Measurements from ENCODE around the gene DDX54. TPM values are rescaled to one million over a fixed set of nuclear protein-coding genes. Genes with fewer than 3 reads are reported as not detected.

Gene DDX54
- total RNA-seq, 1 donor from 2014 or later: 66.7 TPM

DNA sequence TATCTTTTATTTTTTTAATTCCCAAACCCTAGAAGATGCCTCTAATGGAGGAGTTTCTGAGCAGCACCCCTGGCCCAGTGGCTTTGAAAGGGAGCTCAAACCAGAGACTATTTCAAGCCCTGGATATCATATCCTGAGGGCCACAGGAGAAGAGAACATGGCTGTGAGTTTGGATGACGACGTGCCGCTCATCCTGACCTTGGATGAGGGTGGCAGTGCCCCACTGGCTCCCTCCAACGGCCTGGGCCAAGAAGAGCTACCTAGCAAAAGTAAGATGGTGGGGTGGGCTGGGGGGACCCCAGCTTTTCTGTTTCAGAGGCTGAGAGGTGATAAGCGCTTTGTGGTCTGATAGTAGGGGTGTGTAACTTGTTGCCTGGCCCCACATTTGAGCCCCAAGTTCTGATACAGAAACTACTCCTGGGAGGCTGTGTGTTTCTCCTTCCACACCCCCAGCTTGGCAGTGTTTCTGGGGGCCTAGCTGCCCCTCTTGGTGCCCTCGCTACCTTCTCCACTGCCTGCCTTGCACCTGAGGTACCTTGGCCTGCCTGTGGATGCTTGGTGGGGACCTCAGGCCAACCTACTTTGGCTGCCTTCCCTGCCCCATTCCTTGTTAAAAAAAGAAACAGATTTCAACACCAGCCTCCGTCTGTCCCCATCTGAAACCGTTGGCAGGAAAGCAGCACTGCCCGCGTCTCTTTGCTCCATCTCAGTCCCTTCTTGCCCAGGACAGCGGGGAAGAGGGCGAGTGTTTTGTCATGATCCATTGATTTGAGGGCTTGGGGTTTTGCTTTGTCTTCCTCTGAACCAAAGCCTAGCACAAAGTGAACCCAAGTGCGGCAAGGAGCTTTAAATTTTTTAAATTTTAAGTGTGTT, 41.7 kb upstream of the DDX54 start:
- H3K36me3 Mint-ChIP-seq: peaks cover 20% of the 10 kb centered on the region
- TF ChIP-seq, protein P1, sequence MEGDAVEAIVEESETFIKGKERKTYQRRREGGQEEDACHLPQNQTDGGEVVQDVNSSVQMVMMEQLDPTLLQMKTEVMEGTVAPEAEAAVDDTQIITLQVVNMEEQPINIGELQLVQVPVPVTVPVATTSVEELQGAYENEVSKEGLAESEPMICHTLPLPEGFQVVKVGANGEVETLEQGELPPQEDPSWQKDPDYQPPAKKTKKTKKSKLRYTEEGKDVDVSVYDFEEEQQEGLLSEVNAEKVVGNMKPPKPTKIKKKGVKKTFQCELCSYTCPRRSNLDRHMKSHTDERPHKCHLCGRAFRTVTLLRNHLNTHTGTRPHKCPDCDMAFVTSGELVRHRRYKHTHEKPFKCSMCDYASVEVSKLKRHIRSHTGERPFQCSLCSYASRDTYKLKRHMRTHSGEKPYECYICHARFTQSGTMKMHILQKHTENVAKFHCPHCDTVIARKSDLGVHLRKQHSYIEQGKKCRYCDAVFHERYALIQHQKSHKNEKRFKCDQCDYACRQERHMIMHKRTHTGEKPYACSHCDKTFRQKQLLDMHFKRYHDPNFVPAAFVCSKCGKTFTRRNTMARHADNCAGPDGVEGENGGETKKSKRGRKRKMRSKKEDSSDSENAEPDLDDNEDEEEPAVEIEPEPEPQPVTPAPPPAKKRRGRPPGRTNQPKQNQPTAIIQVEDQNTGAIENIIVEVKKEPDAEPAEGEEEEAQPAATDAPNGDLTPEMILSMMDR (IDR thresholded peaks at IDR 0.05; ENCODE audit: unreplicated experiment): no peak
- no peak overlapping the region for H3K4me3 Mint-ChIP-seq
- H3K27ac Mint-ChIP-seq: no peak overlapping the region
- peaks cover 24% of the 10 kb centered on the region for H3K4me1 Mint-ChIP-seq
- H3K9me3 Mint-ChIP-seq: no peaks in the 10 kb centered on the region
- no peak for DNase-seq (ENCODE audit: low spot score in 2 of 2, unreplicated experiment in 2 of 2)
- no peaks in the 10 kb centered on the region for H3K27me3 Mint-ChIP-seq (ENCODE audit: low read depth)

DNA sequence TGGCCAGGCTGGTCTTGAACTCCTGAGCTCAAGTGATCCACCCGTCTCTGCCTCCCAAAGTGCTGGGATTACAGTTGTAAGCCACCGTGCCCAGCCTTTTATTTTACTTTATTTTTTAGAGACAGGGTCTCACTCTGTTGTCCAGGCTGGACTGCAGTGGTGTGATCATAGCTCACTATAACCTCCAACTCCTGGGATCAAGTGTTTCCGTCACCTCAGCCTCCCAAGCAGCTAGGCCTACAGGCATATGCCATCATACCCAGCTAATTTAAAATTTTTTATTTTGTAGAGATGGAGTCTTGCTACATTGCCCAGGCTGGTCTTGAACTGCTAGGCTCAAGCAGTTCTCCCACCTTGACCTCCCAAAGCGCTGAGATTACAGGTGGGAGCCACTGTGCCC, 39.7 kb upstream of the DDX54 start:
- H3K27me3 Mint-ChIP-seq (ENCODE audit: low read depth): no peaks in the 10 kb centered on the region
- H3K36me3 Mint-ChIP-seq: peaks cover 8% of the 10 kb centered on the region
- H3K27ac Mint-ChIP-seq: no peak overlapping the region
- TF ChIP-seq, protein P1 (IDR thresholded peaks at IDR 0.05; ENCODE audit: unreplicated experiment): no peak
- no peaks in the 10 kb centered on the region for H3K9me3 Mint-ChIP-seq
- H3K4me1 Mint-ChIP-seq: peaks cover 24% of the 10 kb centered on the region
- no peak overlapping the region for H3K4me3 Mint-ChIP-seq
- no peak for DNase-seq (ENCODE audit: low spot score in 2 of 2, unreplicated experiment in 2 of 2)

DNA sequence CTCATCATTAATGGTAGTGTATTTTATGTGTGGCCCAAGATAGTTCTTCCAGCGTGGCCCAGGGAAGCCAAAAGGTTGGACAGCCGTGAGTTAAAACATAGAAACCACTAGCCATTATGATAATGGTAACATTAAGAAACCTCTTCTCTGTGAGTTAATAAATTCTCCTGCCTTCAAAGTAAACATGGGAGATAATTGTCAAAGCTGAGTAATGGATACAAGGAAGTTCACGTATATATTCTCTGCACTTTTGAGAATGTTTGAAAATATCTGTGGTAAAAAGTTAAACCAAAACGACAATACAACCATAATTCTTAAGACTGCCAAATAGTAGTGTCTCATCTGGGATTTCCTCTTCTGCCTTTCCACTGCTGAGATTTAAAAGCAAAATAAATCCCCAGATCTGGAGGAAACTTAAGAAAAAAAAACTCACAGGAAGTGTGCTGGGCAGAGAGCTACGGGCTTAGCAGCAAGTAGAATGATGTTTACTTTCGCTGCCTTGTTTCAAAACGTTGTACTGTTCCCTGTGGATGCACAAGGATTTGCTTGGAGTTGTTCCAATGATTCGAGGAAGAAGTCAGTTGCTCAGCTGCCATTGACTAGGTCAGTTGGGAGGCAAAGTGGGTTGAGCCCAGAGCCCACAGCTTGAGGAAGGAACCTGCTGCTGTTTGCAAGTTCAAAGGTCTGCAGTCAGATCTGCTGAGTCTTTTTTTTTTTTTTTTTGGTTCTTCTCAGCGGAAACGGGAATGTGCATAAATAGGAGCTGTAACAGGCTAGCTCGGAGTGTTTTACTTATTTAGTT, 37.7 kb upstream of the DDX54 start:
- Mint-ChIP-seq H3K27me3 (ENCODE audit: low read depth) (no peaks in the 10 kb centered on the region), H3K9me3 (no peaks in the 10 kb centered on the region), H3K4me3 (peak overlapping the region; percentile 87), H3K4me1 (peaks cover 21% of the 10 kb centered on the region), H3K36me3 (peaks cover 6% of the 10 kb centered on the region), H3K27ac (peak overlapping the region; percentile 89)
- no peak for DNase-seq (ENCODE audit: low spot score in 2 of 2, unreplicated experiment in 2 of 2)
- TF ChIP-seq, protein P1 (IDR thresholded peaks at IDR 0.05; ENCODE audit: unreplicated experiment): no peak

DNA sequence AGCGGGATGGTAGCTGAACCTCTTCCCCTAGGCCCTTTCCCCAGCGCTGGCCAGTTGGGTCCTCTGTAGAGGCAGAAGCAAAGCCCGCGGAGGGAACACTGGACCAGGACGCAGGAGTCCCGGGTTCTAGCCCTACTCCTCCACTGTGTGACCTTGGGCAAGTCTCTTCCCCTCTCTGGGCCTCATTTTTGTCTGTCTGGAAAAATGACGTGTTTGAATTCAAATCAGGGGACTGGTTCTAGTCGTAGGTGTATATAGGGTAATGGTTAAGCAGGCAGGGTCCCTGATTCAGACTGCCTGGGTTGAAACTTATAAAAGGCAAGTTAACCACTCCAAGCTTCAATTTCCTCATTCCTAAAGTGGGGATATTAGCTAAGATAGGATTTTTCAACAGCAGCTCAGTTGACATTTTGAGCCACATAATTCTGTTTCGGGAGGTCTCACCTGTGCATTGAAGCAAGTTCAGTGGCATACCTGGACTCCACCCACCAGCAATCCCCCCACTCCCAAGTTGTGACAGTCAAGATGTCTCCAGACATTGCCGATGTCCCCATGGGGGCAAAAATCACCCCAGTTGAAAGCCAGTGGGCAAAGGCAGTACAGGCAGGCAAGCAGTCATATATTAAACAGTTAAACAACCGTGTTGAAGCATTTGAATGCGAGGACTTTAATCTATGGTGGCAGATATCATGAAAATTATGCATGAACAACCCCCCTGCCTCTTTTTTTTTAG, 36.9 kb upstream of the DDX54 start:
- TF ChIP-seq, protein P1 (IDR thresholded peaks at IDR 0.05; ENCODE audit: unreplicated experiment): no peak
- H3K4me1 Mint-ChIP-seq: peaks cover 21% of the 10 kb centered on the region
- H3K27ac Mint-ChIP-seq: peak overlapping the region; percentile 89
- H3K27me3 Mint-ChIP-seq (ENCODE audit: low read depth): no peaks in the 10 kb centered on the region
- no peaks in the 10 kb centered on the region for H3K9me3 Mint-ChIP-seq
- DNase-seq (ENCODE audit: low spot score in 2 of 2, unreplicated experiment in 2 of 2): no peak
- no peaks in the 10 kb centered on the region for H3K36me3 Mint-ChIP-seq
- peak overlapping the region; percentile 87 for H3K4me3 Mint-ChIP-seq

DNA sequence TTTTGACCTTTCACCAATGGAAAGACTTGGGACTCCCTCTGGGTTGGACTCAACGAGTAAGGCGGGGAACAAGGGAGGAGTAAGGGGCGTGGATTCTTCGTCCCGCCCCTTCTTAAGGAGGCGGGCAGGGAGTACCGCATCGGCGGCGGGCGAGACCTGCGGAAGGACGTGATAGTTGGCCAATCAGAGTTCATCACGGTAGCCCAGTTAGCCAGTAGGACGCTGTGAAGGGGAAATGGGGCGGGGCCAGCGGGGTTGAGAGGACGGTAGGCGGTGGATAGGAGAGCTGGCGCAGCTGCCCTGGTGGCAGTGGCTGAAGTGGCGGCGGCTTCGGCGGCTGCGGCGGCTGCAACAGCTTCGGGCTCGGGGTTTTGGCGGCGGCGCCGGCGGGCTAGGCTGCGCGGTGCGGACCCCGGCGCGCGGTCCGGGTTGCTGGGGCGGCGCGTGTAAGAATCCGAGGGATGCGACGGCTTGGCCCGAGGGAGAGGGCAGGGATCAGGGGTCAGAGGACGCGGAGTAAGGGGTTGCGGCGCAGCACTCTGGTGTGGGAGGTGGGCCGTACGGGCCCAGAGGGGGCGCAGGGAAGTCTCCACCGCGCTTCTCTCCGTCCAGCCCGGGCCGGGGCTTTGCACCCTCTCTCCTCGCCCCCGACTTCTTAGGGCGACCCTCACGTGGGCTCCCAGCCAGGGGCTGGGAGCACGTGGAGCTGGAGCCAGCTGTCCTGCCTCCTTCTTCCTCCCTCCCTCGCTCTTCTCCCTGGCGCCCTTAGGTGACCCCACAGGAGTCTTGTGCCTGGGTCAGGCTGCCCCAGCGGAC, 36.1 kb upstream of the DDX54 start, which contains the start of gene TPCN1:
TSS of gene TPCN1 (plus strand) at position 284 of the 816 bp plus-strand sequence. CDS start 5,389 bp downstream, outside the sequence.
- Mint-ChIP-seq H3K27ac (peak within 1 kb of the TSS; percentile 89), H3K4me1 (peaks cover 21% of the 10 kb centered on the region), H3K27me3 (ENCODE audit: low read depth) (no peaks in the 10 kb centered on the region), H3K9me3 (no peaks in the 10 kb centered on the region), H3K4me3 (peak within 1 kb of the TSS; percentile 87), H3K36me3 (no peaks in the 10 kb centered on the region)
- TF ChIP-seq, protein P1 (IDR thresholded peaks at IDR 0.05; ENCODE audit: unreplicated experiment): no peak
- DNase-seq (ENCODE audit: low spot score in 2 of 2, unreplicated experiment in 2 of 2): peak; percentile 98

Data from mesothelial cell of epicardium (in vitro differentiated cells).